Glutamatergic neuron (in vitro differentiated cells): ENCODE measurements around the gene KMT2A. TPM values are rescaled to one million over a fixed set of nuclear protein-coding genes. Genes with fewer than 3 reads are reported as not detected.
"Not testable (repeated sequence)": the region's sequence is repeated elsewhere in the genome, so short reads cannot be mapped to it uniquely, and the experiment has no call there.

Experiments
- DNase-seq: peaks from one replicate; pipeline ENCODE4 v3.0.0; 2022
- H3K27ac Mint-ChIP-seq: one replicate; pipeline ENCODE4 v1.8.0; 2020; ENCODE audit warnings: mild to moderate bottlenecking, mixed read lengths, inconsistent platforms; ENCODE audit not compliant: unreplicated experiment
- H3K27me3 Mint-ChIP-seq: one replicate; pipeline ENCODE4 v1.8.0; 2020; ENCODE audit warnings: mild to moderate bottlenecking, moderate library complexity, mixed read lengths, inconsistent platforms; ENCODE audit not compliant: unreplicated experiment
- H3K36me3 Mint-ChIP-seq: one replicate; pipeline ENCODE4 v1.8.0; 2020; ENCODE audit warnings: mild to moderate bottlenecking, mixed read lengths, inconsistent platforms; ENCODE audit not compliant: unreplicated experiment
- H3K4me1 Mint-ChIP-seq: one replicate; pipeline ENCODE4 v1.8.0; 2020; ENCODE audit warnings: mild to moderate bottlenecking, low read depth, mixed read lengths, inconsistent platforms; ENCODE audit not compliant: unreplicated experiment
- H3K4me3 Mint-ChIP-seq: one replicate; pipeline ENCODE4 v1.8.0; 2020; ENCODE audit warnings: mild to moderate bottlenecking, mixed read lengths, inconsistent platforms; ENCODE audit not compliant: unreplicated experiment
- H3K9me3 Mint-ChIP-seq: one replicate; pipeline ENCODE4 v1.8.0; 2020; ENCODE audit warnings: mild to moderate bottlenecking, moderate library complexity, mixed read lengths, inconsistent platforms; ENCODE audit not compliant: unreplicated experiment
- CTCF ChIP-seq: fragments of 200-600 bp; sonication (generic); IDR thresholded peaks from one replicate; pipeline ENCODE4 v1.5.0; 2021; ENCODE audit not compliant: partially characterized antibody, unreplicated experiment
- total RNA-seq: library from RNA; stranded (reverse); fragmentation: NEBNext Ultra II Directional; extraction: Animal tissue kit (Norgen Biotek cat#: 25700); gene quantifications from one replicate; pipeline ENCODE4 v1.2.1, GENCODE V29; 2021; ENCODE audit not compliant: unreplicated experiment

KMT2A gene
- total RNA-seq, 1 donor from 2014 or later = 132 TPM

GRCh38 chr11:118447423-118447822 is 11.1 kb downstream of the KMT2A start:
- no peak overlapping the region for H3K27ac Mint-ChIP-seq
- H3K4me1 Mint-ChIP-seq = peaks cover 19% of the 10 kb centered on the region
- peaks cover 2% of the 10 kb centered on the region for H3K27me3 Mint-ChIP-seq
- DNase-seq = no peak
- no peak for TF ChIP-seq CTCF
- no peaks in the 10 kb centered on the region for H3K36me3 Mint-ChIP-seq
- peak overlapping the region; percentile 22 for H3K4me3 Mint-ChIP-seq
- peaks cover 6% of the 10 kb centered on the region for H3K9me3 Mint-ChIP-seq

- no peak overlapping the region for H3K4me3 Mint-ChIP-seq
- DNase-seq = no peak
- no peak for TF ChIP-seq CTCF
- no peak overlapping the region for H3K27ac Mint-ChIP-seq
- H3K27me3 Mint-ChIP-seq = peaks cover 2% of the 10 kb centered on the region
- H3K4me1 Mint-ChIP-seq = peaks cover 12% of the 10 kb centered on the region
- no peaks in the 10 kb centered on the region for H3K36me3 Mint-ChIP-seq
- peaks cover 9% of the 10 kb centered on the region for H3K9me3 Mint-ChIP-seq
Measured at GRCh38 chr11:118448294-118448693, 12.0 kb downstream of the KMT2A start.

GRCh38 chr11:118449316-118449918 is 13.1 kb downstream of the KMT2A start:
- no peak for TF ChIP-seq CTCF
- no peak overlapping the region for H3K4me3 Mint-ChIP-seq
- DNase-seq = no peak
- H3K9me3 Mint-ChIP-seq = peaks cover 9% of the 10 kb centered on the region
- peaks cover 2% of the 10 kb centered on the region for H3K27me3 Mint-ChIP-seq
- peaks cover 6% of the 10 kb centered on the region for H3K4me1 Mint-ChIP-seq
- H3K27ac Mint-ChIP-seq = no peak overlapping the region
- no peaks in the 10 kb centered on the region for H3K36me3 Mint-ChIP-seq

GRCh38 chr11:118450451-118450850 is 14.2 kb downstream of the KMT2A start:
- Mint-ChIP-seq H3K9me3 (peaks cover 9% of the 10 kb centered on the region), H3K27me3 (peaks cover 2% of the 10 kb centered on the region), H3K4me1 (peaks cover 6% of the 10 kb centered on the region), H3K4me3 (no peak overlapping the region), H3K27ac (no peak overlapping the region), H3K36me3 (no peaks in the 10 kb centered on the region)
- no peak for TF ChIP-seq CTCF
- DNase-seq = no peak

GRCh38 chr11:118462178-118462577 is 25.9 kb downstream of the KMT2A start:
- TF ChIP-seq CTCF = no peak
- H3K36me3 Mint-ChIP-seq = no peaks in the 10 kb centered on the region
- peaks cover 1% of the 10 kb centered on the region for H3K9me3 Mint-ChIP-seq
- no peaks in the 10 kb centered on the region for H3K4me1 Mint-ChIP-seq
- H3K27me3 Mint-ChIP-seq = no peaks in the 10 kb centered on the region
- no peak overlapping the region for H3K27ac Mint-ChIP-seq
- no peak for DNase-seq
- no peak overlapping the region for H3K4me3 Mint-ChIP-seq

GRCh38 chr11:118468968-118469367 is 32.7 kb downstream of the KMT2A start:
- not testable (repeated sequence) for H3K4me1 Mint-ChIP-seq, H3K27me3 Mint-ChIP-seq, H3K36me3 Mint-ChIP-seq, DNase-seq, H3K4me3 Mint-ChIP-seq, H3K27ac Mint-ChIP-seq, H3K9me3 Mint-ChIP-seq
